NCI-H345 treated with DMSO at 0.1 percent for 48 hours (cell line): Measurements from ENCODE around the gene TMEM179.

Source experiments
- DNase-seq: peaks from one replicate; lab custom pipeline; 2025; ENCODE audit not compliant: unreplicated experiment; lab: John Stamatoyannopoulos, UW

Gene TMEM179

DNA sequence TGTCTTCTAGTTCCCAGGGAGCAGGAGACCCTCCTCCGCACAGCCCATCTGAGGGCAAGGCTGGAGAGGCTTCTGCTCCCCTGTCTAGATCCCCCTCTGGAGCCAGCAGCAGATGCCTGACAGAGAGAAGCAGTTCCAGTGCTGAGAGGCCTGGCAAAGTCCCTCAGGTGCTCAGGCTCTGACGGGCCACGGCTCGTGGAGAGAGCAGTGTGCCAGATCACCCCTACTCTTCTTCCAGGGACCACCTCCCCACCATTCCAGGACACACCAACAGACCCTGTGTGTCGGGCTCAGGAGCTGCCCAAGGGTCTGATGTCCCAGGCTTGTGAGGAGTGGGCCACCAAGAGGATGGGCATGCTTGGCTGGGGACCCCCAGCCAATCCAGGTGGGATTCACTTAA lies 47.5 kb downstream of the TMEM179 start:
- DNase-seq = no peak

DNA sequence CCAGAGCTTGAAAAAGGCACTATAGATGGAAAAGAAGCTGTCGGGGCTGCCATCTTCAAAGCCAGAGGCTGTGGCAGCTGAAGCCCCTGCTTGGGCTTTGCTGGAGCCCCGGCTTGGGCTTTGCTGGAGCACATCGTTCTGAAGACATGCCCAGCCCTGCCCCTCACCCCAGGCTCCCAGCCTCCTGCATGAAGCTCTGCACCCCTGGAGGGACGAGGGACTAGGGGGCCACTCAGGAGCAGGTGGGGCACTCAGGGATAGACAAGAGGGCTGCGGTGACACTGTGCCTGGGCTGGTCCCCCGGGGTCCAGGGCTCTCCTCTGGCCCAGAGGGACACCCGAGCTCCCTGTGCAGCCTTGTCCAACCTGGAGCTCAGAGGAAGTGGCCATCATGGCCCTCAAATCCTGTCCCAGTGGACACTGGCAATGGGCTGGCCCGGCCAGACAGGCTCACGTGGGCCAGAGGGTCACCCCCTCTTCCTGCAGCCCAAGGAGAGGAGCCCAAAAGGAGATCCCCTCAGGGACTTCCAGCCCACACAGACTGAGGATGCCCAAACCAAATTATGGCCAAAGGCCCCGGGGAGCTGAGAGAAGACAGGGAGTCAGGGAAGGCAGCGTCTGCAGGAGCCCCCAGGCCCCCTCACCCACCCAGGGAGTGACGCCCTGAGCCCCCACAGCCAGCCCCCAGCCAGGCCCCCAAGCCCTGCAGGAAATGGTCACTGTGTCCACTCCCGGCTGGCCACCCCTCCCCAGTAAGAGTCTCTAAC lies 48.1 kb downstream of the TMEM179 start:
- no peak for DNase-seq

DNA sequence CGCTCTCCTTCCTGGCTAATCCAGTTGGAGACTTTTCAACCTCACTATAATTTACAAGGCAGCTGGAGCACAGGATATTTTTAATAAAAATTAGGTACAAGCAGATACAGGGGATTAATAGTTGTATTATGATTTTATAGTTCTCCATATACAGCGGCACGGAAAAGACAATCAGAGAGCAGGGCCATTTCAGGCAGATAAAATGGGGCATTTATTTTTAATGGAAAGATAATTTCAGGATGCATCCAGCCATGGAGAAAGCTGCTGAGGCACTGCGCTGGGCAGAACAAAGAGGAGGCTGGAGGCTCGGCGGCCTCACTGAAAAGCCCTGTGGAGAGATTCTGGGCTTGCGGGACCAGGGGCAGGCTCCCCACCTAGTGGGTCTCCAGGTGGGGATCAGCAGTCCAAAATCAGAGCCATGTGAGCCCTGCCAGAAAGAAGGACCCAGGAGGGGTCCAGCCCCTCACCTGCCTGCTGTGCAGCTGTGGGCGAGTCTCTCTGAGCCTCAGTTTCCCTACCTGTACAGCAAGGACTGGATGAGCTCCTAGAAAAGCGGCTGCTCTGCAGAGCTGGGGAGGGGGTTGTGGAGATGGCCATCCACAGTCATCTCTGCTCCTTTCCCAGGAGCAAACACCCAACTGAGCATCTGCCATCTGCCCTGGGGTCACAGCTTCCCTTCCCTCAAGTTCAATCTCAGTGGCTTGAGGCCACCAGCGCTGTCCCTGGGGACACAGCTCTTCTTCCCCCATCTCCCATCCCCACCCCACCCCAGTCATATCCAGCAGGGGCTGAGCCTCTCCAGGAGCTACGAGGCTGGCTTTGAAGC lies 48.9 kb downstream of the TMEM179 start:
- no peak for DNase-seq

DNA sequence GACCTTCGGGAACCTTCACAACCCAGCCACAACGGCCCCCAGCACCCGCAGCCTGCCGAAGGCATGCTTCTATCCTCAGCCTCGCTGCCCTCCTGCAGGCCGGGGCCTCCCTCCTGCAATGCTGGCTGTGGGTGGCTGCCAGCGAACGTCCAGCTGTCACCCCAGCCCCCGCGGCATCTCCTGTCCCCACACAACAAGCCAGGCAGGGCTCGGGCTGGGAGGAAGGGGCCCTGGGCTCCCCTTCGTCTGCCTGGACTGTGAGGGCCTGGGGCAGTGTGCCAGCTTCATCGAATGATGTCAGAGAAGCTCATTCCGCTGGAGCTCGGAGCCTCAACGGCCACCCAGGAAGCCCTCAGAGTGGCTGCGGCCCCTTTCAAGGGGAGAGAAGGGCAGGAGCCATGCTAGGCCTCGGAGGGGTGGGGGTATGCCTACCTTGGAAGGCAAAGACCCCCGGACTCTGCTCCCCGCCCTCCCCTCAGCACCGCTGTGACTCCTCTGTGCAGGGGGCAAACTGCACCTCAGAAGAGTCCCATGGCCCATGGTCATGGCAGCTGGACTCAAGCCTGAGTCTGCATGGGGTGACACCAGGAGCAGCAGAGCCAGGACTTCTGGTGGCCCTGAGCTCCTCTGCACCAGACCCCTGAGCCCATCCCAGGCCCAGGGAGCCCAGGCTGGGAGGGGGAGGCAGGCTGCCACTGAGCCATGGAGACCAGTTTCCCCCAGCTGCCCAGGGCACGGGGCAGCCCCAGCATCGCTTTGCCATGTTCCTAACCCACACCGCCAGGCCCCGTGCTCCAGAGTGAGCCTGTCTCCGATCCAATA lies 49.8 kb downstream of the TMEM179 start:
- DNase-seq = no peak

DNA sequence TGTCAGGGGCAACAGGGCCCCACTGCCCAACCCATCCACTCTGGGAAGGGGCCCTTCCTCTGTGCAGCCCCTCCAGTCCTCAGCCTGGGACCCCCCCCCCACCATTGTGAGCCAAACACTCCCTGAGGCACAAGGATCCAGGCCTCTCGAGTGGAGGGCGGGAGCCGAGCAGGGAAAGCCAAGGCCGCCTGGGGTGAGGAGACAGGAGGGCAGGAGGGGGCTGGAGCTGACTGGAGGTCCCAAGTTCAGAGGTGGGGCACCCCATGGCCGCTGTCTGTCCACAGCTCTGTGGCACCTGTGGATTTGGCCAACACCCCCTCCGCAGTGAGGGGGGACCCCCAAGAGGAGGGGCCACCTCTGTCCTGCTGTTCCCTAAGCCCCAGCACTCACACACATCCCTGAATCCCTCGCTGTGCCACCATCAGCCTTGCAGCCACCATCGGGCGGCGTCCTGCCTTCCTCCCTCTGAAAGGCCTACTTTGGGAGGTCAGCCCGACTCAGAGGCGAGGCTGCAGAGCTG lies 50.4 kb downstream of the TMEM179 start:
- DNase-seq = no peak

DNA sequence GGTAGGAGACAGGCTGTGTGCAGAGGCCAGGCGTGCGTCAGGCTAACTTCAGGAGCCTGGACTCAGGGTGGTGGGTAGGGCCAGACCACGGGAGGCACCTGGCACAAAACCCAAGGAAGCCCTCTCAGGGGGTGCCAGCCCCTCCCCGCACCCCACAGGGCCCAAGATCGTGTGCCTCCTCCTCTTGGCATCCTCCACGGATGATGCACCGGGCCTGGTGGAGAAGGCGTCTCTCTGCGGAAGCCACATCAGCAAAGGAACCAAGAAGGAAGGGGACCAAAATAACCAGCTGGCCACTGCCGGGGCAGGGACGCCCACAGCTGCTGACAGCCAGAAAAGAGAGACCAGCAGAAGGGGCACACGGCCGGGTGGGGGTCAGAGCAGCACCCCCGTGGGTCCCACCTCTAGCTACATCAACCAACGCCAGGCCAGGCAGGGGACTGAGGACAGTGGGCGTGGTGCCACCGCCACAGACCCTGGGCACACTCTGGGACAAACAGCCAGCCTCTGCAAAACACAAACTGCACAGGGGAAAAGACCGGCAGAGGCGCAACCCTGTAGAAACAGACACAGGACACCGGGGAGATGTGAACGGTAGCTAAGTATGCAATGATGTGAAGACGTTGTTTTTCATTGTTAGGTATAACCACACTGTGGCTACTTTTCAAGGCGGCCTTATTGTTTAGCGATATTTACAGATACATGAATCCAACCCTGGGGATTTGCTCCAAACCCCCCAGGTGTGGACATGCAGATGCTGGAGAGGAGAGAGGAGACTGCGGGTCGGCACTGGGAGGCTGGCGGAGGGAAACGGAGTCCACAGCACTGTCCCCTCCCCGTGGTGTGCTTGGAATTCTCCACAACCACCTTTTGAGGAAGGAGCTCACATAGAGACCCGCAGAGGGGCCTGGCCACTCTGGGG lies 51.1 kb downstream of the TMEM179 start:
- DNase-seq = no peak

DNA sequence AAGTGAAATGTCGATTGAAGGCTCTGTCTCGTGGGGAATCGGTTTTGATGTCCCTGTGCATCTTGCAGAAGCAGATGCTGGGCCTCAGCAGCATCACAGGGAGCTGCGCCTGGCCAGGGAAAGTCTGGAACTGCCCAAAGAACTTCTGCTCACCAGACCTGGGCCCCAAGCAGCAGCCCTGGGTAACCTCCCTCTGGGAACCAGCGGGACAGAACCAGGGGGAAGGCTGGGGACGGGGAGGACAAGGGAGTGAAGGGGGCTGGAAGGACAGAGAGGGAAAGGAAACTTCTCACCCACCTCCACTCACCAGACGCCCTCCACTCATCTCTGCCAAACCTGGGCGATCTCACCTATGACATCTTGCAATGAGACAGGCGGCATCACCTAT lies 51.8 kb downstream of the TMEM179 start:
- no peak for DNase-seq

DNA sequence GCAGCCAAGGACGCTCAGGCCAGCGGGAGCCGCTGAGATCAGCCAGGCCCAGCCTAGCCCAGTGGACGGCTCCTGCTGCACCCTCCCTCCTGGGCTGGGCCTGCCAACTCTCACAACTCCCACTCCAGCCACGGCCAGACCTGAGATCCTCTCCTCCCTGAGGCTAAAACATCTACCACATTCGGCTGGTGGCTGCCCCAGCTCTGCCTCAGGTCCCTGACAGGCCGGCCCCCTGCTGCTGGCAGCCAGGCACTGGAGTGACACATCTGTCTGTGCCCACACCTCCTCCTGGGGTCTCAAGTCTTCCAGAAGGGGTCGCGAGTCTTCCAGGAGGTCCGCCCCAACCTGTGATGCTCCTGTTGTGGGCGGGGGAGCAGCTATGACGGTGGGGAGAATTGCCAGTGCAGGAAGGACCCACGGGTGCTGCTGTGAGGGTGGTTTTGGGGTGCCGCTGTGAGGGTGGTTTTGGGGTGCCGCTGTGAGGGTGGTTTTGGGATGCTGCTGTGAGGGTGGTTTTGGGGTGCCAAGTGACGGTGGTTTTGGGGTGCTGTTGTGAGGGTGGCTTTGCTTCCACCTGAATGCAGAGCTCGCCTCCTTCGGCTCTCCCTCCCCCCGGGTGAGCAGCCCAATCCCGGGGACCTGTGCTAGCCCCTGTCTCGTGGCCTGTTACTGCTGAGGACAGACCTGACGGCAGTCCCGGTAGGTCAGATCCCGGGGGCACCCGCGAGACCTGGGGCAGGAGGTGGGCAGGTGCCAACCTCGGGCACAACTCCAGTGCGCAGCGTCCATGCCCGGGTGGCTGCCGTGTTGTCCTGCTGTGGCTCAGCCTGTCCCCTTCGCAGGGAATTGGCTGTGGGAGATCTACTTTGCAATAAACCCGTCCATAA lies 52.5 kb downstream of the TMEM179 start:
- no peak for DNase-seq

DNA sequence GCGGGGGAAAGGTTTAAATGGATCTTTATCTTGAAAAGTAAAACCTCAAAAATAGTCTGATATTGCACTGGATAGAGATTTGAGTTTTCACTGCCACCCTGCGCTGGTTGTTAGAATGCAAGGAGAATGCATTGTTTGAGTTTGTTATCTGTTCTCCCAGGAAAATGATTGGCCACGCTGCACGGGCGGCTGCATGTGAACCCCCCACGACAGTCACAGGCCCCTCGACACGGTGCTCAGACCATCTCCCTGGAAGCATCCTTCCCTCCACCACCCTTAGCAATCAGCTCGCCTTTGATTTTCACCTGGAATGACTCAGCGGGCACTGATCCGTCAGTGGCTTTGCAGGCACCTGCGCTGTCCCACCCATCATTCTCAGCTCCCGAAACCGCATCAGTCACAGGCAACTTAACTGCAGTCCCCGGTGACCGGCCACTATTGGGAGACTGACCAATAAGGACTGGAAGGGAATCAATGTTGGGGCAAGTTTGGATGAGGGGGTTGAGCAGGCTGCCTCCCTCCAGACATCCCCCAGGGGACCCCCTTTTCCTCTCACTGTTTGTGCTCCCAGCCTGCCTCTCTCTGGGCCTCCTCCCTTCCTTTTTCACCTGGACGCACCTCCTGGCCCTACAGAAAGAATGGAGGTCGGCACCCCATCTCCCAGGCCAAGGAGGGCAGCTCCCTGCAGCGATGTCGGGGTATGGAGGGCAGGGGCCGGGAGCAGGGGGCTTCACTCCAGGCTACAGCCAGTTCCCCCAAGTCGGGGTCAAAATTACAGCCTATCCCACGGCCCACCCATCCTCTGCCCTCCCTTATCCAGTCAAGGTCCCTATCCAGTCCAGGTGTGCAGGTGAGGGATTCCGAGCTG lies 53.5 kb downstream of the TMEM179 start:
- no peak for DNase-seq

DNA sequence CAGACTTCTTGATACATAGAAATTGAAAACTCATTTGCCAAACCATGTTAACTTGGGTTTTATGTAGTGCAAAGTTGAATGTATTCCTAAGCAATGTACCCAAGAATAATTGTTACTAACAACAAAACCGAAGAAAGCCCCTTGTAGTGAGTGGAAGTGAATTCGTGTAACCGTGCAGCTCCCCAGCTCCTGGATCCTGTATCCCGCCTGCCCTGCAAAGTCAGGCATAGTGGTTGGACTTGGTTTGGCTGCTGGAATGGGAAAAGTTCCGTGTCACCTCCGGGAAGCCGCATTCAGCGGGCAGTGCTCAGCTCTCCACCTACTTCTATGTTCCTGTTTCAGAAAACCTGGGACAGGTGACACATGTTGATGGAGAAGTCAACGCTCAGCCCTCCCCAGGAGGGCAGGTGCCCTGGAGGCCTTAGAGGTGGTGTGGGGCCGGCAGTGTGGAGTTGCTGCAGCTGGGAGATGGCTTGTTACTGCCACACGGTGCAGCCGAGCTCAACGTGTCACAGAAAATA lies 54.2 kb downstream of the TMEM179 start:
- DNase-seq = no peak

DNA sequence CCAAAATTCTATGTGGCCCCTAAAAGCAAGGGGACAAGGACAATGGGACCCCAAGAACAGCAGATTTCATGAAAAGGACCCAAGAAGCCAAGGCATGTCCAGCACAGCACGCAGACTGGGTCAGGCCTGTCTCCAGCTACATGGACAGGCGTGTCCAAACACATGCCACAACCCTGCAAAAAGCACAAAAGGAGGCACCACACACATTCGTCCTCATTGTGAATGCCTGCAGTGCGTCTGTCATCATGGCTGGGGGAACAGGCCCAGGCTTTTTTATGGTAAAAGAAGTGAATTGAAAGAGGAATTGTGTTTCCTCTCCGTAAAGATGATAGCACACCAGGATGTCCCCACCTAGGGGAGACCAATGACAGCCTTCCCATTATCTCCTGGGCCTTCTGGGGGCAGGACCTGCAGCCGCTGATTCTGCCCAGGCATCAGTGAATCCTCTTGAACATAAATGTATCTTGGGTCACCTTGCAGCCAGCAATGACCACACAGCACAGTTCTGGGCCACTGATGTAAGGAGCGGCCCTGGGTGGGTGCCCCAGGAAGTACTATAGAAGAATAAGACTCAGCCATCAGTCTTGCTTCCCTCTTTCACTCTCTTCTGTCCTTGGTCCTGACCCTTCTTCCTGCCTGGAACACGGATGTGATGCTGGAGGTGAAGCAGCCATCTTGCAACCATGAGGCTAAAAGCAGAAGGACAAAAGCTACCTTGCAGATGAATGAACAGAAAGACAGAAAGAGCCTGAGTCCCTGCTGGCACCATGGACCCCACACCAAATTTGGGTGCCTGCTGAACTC lies 54.8 kb downstream of the TMEM179 start:
- no peak for DNase-seq

DNA sequence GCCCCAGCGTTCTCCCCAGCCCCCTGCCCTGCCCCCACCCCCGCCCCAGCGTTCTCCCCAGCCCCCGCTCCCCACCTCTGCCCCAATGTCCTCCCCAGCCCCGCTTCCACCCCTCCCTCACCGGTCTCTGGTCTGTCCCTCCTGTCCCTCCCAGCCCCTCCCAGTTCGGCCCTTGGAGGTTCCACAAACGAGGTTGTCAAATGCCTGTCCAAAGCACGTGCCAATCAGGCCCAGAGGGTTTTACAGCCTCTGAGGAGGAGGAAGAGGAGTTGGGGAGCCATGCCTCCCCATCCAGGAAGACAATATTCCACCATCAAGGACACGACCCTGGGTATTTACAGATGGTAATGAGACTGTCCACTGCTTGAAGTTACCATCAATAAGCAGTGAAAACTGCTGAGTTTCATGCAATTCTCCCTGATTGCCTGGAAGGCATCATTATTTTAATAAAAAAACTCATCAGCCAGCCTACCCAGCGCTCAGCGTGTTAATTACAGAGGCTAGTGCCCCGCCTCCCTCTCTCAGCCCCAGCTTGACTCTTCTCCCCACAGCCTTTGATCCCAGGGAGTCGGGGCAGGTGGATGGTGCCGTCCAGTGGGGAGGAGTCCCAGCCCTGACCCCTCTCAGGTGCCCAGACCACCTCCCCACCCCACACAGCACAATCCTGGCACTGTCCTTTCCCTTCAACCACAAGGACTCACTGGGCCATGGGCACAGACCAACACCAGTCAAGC lies 55.6 kb downstream of the TMEM179 start:
- DNase-seq = no peak

DNA sequence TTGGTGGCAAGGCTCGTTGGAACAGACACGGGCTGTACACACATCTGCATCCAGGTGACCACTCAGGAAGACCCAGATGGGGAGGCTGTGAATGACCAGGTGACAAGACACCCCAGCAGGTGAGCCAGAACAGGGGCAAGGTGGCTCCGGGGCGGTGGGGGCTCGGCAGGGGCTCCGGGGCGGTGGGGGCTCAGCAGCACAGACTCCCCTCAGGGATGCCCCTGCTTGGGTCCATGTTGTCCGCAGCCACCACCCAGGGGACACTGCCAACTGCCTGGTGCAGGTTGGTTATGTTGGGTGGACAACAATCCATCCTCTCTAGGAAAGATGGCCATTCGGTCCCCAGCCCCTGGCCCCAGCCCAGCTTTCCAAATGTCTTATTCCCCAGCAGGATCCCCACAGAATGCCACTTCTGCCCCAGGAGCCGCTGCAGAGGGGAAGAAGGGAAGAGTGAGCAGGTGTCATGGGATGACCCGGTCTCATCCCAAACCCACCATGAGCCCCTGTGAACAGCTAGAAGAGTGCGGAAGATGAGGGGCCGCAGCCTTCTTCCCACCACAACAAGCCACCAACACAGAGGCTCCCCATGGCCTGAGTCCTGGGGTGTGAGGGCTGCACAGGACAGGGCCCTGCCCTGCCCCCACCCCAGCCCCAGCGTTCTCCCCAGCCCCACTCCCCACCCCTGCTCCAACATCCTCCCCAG lies 56.4 kb downstream of the TMEM179 start:
- no peak for DNase-seq

DNA sequence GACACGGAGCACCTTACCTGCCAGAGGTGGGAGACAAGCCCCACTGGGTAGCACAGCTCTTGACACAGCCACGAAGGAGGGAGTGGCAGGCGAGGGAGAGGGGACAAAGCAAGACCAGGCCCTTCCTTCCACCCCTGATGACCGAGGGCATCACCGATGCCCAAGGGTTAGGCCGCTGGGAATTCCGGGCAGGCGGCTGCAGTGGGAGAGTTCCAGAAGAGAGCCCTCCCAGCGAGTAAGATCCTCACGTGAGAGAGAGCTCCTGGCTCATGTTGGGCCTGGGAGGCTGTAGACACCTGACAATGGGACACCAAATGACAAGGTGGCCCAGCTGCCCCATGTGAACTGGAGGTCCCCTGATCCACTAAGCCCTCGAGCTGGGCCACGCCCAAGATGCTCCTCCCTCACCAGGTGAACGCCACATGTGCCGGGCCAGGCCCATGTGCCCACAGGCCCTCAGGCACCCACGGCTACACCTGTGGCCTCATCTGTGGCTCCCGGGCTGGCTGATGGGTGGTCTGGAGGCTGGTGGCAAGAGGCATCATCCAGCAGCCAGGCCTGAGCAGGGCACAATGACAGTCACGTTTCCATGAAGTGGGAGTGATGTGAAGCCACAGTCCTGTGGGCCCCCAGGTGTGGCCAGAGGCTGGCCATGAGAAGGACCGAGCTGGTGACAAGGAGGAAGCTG lies 57.1 kb downstream of the TMEM179 start:
- DNase-seq = no peak

DNA sequence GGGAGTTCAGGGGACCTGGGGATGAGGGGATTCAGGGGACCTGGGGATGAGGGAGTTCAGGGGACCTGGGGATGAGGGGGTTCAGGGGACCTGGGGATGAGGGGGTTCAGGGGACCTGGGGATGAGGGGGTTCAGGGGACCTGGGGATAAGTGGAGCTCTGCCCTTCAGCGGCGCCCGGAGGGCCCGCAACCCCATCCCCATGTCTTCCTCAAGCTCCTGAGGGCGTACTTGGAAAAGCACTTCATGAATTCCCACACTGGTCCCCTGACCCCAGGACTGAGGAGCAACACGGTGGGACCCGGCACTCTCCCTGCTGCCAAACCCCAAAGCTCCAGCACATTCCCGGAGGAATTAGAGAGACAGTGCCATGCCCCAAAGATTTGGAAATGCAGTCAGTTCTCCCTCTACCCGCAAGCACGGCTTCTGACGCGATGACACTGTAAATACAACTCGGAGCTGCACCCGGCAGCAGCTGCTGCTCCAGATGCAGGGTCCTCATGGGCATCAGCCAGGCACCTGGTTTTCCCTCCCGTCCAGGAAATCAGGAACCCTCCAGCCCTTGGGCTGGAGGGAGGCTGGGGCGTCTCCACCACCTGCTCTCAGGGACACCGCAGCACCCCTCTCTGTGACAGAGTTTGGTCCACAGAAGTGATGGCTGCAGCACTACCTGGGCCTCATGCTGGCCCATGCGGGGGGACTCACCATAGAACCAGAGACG lies 57.8 kb downstream of the TMEM179 start:
- no peak for DNase-seq
